GM06990 (cell line): ENCODE results near the gene TNF.

ENCODE experiments used
- DNase-seq: peaks from one replicate; pipeline ENCODE4 v3.0.0-alpha.2; 2011; ENCODE audit not compliant: insufficient read length; ENCODE audit errors: extremely low read depth
- H3K27me3 ChIP-seq: replicated peaks from 2 replicates; pipeline ENCODE4 v1.6.0; 2011; ENCODE audit warnings: low read length; ENCODE audit not compliant: control insufficient read depth, insufficient read depth
- H3K36me3 ChIP-seq: 2 replicates; pipeline ENCODE4 v1.5.1; 2011; ENCODE audit warnings: low read length; ENCODE audit not compliant: control insufficient read depth, insufficient read depth
- H3K4me3 ChIP-seq: replicated peaks from 2 replicates; pipeline ENCODE4 v1.5.1; 2011; ENCODE audit warnings: low read depth, mild to moderate bottlenecking, control low read depth, low read length
- CTCF ChIP-seq: IDR thresholded peaks from 2 replicates; pipeline ENCODE4 v1.5.1; 2011; ENCODE audit warnings: low read length, control low read depth, mild to moderate bottlenecking, inconsistent platforms; ENCODE audit not compliant: insufficient read depth, poor library complexity, severe bottlenecking

Gene TNF

GRCh38 chr6:31620586-31621319, 45.4 kb downstream of the TNF start, which contains the start of gene PRRC2A:
TSS of gene PRRC2A (plus strand) at chr6:31620715. CDS start at chr6:31622790, 2,075 bp downstream.
- no peak for DNase-seq
- no peak for TF ChIP-seq CTCF
- Histone ChIP-seq H3K27me3 (no peaks in the 10 kb centered on the region), H3K36me3 (peaks cover 22% of the 10 kb centered on the region), H3K4me3 (peak within 1 kb of the TSS; percentile 98)

GRCh38 chr6:31621320-31621939, 46.1 kb downstream of the TNF start:
- DNase-seq: no peak
- H3K27me3 ChIP-seq: no peaks in the 10 kb centered on the region
- peak overlapping the region; percentile 98 for H3K4me3 ChIP-seq
- H3K36me3 ChIP-seq: peaks cover 26% of the 10 kb centered on the region
- TF ChIP-seq CTCF: no peak

- peaks cover 31% of the 10 kb centered on the region for H3K36me3 ChIP-seq
- DNase-seq: no peak
- no peak for TF ChIP-seq CTCF
- H3K4me3 ChIP-seq: peak overlapping the region; percentile 98
- H3K27me3 ChIP-seq: no peaks in the 10 kb centered on the region
Measured at GRCh38 chr6:31621991-31622390, 46.6 kb downstream of the TNF start.

- Histone ChIP-seq H3K27me3 (no peaks in the 10 kb centered on the region), H3K36me3 (peaks cover 36% of the 10 kb centered on the region), H3K4me3 (no peak overlapping the region)
- no peak for TF ChIP-seq CTCF
- DNase-seq: no peak
Measured at GRCh38 chr6:31622684-31623091, 47.3 kb downstream of the TNF start.

GRCh38 chr6:31624070-31624469, 48.7 kb downstream of the TNF start:
- TF ChIP-seq CTCF: no peak
- no peak for DNase-seq
- Histone ChIP-seq H3K36me3 (peaks cover 45% of the 10 kb centered on the region), H3K4me3 (no peak overlapping the region), H3K27me3 (no peaks in the 10 kb centered on the region)
